SK-N-MC (cell line): Measurements from ENCODE around the gene LIM2.

Experiments
- EZH2 ChIP-seq: fragments of 200-600 bp; sonication (generic); IDR thresholded peaks from one replicate; pipeline ENCODE4 v1.6.1; 2017; ENCODE audit warnings: antibody characterized with exemption
- FOXP2 ChIP-seq: optimal IDR thresholded peaks from 2 replicates; pipeline ENCODE3; 2011; ENCODE audit warnings: mild to moderate bottlenecking, moderate library complexity; ENCODE audit not compliant: insufficient read depth; ENCODE audit errors: extremely low read length, control extremely low read depth
- POLR2AphosphoS5 ChIP-seq: IDR thresholded peaks from 2 replicates; pipeline ENCODE4 v1.6.1; 2012; ENCODE audit warnings: mild to moderate bottlenecking, low read depth, low read length, borderline replicate concordance

- TF ChIP-seq POLR2AphosphoS5 (no peak), FOXP2 (no peak), EZH2 (no peak)
These were observed 42.6 kb downstream of the LIM2 start for GRCh38 chr19:51345076-51345620.
